Frontal cortex (tissue), 4 donors: ENCODE data around the gene UBQLN4. TPM values are rescaled to one million over a fixed set of nuclear protein-coding genes. Genes with fewer than 3 reads are reported as not detected.
A peak's percentile ranks its signal among the peaks of the same experiment; 100 is the strongest.
"Not testable (repeated sequence)": the region's sequence is repeated elsewhere in the genome, so short reads cannot be mapped to it uniquely, and the experiment has no call there.

Source experiments
- DNase-seq, 2 donors: peaks; one replicate each; pipeline ENCODE4 v3.0.0; 2012; ENCODE audit warnings: low spot score in 2 of 2
- FAIRE-seq: peaks from 2 replicates; lab custom pipeline; 2012; peaks lifted over from hg19 to GRCh38; lab: Jason Lieb, UNC
- total RNA-seq: library from RNA; depleted of rRNA; stranded (reverse); fragments of >200 nt; gene quantifications from one replicate; pipeline ENCODE4 v1.2.3, GENCODE V29; 2014
- donor health status: control.
- donor health status: control.
- donor health status: control.

UBQLN4 gene
- total RNA-seq, 1 donor from 2014 or later: 28.5 TPM

DNA sequence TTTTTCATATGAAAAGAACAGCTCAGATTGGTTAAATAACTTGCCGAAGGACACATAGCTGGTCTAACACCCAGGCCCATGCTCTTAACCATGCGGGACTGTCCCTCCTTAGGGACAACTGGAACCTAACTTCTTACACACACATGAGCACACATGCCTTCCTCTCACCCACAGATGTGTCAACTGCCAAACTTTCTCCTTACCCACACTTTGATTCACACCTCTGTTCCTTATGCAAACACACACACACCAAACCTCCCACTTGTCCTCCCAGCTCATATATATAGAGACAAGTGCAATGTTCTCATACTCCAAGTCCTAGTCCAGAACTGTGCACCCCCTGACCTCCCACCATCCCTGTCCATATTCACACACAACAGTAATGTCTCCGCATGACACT, 11.6 kb upstream of the UBQLN4 start:
- no peak for DNase-seq
- FAIRE-seq: no peak

DNA sequence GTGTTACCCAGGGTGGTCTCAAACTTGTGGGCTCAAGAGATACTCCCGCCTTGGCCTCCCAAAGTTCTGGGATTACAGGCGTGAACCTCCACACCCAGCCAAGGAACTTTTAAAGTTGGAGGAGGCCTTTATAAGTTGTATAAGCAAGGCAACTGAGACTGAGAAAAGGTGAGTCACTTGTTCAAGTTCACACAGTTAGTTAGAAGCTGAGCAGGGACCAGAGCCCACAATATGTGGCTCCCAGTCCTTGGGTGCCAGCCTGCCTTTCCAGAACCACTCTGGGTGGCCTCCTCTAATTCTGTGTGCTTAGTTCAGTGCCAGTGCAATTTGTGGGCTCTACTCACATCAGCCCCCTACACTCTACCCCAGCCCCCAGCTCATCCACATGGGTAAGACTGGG, 11.0 kb upstream of the UBQLN4 start:
- FAIRE-seq (no peak), DNase-seq (no peak)

DNA sequence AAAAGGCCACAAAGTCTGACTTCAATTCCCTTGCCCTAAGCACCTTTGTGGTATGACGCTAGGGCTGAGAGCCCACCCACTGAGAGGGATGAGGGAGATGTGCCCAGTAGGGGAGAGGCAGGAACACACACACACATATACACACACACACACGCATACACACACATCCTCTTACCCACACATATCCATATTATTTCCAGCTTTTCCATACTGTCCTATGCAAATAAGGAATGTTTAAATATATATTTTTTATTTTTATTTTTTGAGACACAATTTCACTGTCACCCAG, 10.3 kb upstream of the UBQLN4 start:
- no peak for DNase-seq

DNA sequence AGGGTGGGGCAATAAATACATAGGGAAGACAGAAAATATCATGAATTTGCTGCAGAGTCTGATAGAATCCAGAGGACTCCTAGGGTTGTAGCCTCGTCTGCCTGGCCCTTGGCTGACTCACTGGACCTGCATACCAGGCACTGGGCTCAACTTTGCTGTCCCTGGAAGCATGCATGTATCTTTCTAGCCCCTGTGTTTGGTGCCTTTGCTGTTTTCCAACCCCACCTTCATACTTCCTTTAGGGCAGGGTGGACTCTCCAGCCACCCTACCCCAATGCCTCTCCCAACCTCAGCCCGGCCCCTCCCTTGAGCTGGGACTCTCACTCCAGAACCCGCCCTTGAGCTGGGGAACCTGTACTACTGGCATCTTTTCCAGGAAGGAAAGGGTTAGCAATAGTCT, 8.6 kb upstream of the UBQLN4 start:
- FAIRE-seq: no peak

More for the DNA sequence above, 10.3 kb upstream of the UBQLN4 start:
- no peak for FAIRE-seq

DNA sequence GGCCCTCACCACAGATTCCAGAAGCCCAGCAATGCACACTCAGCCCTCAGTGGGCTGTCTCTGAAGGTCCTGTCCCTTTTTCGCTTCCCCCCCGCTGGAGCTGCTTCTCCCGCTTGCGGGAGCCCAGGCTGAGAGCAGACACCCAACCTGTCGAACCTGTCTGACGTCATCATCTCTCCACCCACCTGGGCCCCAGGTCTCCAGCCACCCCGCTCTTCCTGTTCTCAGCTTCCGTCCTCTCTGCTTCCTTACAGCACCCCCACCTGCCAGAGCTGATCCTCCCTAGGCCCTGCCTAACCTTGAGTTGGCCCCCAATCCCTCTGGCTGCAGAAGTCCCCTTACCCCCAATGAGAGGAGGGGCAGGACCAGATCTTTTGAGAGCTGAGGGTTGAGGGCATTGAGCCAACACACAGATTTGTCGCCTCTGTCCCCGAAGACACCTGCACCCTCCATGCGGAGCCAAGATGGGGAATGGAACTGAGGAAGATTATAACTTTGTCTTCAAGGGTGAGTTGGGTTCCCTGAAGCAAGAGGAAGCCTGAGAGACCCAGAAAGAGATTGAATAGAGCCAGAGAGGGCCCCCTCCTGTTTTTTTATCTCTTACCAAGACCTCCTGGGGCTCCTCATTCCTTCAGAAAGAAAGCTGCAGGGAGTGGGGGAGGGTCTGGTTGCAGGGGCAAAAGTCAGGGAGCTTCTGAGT, 7.5 kb upstream of the UBQLN4 start, which contains the start of gene RAB25:
Gene RAB25, plus strand, starts transcription at position 224 of the 700 bp plus-strand sequence. Its CDS starts 241 bp downstream, at position 465.
- DNase-seq (no peak), FAIRE-seq (no peak)

More for the DNA sequence above, 8.6 kb upstream of the UBQLN4 start:
- DNase-seq: no peak

DNA sequence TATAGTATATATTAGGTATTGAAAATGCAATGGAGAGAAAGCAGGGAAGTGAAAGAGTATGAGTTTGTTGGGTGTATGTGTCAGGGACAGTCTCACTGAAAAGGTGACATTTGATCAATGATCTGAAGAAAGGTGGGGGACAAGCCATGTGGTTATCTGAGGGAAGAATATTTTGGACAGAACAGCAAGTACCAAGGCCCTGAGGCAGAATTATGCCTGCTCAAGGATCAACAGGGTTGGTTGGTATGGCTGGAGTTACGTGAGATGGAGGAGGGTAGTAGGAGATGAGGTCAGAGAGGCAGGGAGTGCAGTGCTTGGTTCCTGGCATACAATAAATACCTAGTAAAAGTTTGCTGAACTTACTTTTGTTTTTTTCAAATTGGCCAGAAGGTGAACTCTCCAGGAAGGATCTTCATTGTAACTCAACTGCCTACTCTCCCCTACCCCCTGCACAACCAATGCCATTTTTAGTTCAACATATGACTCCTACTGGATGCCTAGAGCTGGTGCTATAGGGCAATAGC, 2.8 kb upstream of the UBQLN4 start:
- FAIRE-seq: no peak
- DNase-seq: no peak

DNA sequence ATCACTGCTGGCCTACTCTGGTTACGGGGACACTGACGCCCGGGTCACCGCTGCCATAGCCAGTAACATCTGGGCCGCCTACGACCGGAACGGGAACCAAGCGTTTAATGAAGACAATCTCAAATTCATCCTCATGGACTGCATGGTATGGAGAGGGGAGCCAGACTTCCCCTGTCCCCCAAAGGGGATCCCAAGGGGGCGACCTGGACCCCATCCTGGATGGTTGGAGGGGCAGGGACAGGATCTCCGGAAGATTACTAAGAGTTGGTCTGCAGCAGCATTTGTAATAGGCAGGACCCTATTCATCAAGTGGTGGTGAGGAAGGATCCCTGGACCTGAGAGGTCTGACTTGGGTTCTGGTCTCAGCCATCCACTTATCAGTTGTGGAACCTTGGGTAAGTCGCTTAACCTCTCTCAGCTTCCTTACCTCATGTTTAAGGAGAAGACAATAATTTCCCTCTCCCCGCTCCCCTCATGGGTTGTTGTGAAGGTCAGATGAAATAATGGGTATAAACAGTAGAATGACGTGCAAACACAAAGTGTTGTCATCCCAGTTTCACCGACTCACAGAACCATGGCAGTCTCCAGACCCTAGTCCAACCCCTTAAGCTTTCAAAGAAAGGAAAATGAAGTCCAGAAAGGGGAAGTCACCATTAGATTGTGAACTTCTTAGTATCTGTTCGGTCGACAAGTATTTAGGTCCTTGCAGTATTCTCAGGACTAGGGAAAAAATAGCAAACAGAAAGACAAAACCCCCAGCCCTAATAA, 1.9 kb upstream of the UBQLN4 start:
- FAIRE-seq (no peak), DNase-seq (no peak)

DNA sequence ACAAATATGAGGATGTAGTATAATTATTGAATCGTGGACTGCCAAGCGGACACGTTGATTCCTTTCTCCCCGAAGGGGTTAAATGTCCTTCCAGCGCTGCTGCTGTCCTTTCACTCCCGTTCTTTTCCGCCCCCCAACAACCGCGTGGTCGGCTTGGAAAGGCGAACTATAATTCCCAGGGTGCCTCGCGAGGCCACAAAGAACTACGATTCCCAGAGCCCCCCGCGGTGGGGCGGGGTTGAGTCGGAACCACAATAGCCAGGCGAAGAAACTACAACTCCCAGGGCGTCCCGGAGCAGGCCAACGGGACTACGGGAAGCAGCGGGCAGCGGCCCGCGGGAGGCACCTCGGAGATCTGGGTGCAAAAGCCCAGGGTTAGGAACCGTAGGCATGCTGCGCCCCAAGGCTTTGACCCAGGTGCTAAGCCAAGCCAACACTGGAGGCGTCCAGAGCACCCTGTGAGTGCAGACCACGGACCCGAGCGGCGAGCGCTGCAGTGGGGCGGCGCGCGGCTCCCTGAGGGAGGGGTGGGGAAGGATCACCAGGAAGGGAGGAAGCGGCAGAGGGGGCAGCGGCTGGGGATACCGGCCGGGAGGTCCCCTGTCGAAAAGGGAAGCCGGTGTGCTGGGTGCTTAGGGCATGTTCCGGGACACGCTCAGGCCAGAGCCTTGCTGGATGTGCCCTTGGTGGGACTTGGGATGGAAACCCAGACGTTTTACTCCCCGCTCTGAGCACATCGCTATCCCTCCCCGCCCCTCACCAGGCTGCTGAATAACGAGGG, 1.1 kb upstream of the UBQLN4 start, which contains the start of gene LAMTOR2:
Gene LAMTOR2, plus strand, starts transcription at position 283 of the 781 bp plus-strand sequence. Its CDS starts 108 bp downstream, at position 391.
- DNase-seq (peak; percentile 97), FAIRE-seq (no peak)

DNA sequence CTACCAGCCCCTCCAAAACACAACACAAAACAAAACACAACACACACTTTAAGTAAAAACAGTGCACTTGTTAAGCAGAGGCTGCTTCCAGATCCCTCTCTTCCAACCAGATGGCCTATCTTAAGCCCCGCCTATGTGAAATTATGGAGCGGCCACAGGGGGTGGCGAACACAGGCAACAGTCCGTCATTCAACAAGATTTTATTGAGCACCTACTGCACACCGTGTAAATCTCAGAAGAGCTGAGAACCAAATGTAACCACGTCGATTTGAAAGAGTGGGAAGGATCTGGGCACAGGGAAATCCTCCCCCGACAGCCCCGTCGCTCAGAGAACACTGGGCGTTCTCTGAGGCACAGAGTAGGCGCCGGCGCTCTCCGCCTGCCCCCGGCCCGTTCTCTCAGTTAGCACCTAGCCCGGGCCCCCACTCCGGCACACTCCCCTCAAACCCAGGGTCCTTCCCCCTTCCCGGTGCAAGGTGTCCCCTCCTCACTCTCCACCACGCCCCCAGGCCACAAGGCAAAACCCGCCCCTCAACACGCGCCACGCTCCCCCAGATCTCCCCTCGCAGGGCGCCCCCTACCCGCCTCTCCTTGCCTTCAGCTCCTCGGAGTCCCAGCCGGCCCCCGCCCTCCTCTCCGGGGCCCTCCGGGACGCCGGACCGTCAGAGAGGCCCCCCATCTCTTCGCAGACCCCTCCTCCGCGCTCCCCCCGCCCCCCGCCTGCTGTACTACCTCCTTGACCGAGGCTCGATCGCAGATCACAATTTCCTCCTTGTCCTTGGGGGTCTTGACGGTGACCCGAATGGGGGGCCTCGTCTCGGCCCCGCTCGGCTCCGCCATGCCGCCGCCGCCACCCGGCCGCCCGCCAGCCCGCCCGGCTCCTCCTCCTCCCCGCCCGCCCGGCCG, 483 bp downstream of the UBQLN4 start:
- FAIRE-seq (no peak), DNase-seq (peak; percentile 55 to 64)

DNA sequence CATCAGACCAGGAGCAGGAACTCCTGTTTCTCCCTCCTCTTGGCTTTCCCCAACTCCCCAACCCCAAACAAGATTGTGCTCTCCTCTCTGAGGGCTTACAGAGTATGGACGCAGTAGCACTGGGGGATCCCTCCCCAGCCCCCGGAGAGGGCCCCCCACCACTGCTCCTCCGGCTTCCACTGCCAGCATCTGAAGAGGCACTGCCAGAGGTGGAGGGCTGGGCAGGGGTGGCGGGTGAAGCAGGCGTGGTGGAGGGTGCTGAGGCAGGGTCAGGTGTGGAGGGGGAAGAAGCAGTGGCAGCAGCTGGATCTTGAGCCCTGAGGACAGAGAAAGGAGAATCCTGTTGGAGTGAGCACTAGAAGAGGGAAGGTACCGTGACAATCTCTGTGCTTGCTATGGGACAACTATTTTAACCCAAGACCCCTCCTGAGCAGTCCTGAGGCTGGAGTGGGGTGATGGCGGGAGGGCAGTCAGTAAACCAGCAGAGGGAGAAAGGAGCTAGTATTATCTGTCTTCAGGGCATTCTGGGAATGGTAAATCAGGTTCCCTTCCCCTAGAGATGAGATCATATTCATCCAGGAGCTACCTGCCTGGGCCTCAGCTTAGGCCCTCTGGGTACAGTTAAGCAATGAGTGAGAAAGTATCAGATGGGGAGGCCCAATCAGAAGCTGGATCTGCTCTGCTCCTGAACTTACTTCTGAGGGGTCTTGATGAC, 2.4 kb downstream of the UBQLN4 start:
- DNase-seq (no peak), FAIRE-seq (no peak)

DNA sequence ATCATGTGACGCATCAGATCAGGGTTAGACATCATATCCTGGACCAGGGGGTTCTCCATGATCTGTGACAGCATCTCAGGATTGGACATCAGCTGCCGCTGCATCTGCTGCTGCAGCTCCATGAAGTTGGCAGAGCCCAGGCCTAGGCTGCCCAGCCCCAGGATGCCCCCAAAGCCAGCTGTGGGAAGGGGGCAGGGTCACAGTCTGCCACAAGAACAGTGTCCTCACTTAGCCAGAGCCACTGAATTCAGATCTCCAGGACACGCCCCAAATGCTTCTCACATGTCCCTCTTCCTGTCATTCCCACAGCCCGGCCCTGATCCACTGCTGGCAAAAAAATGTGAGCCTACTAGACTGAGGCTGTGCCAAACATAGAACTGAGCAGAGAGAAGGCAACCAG, 3.2 kb downstream of the UBQLN4 start:
- no peak for FAIRE-seq
- peak in 1 of 2 donors; percentile 40 for DNase-seq

DNA sequence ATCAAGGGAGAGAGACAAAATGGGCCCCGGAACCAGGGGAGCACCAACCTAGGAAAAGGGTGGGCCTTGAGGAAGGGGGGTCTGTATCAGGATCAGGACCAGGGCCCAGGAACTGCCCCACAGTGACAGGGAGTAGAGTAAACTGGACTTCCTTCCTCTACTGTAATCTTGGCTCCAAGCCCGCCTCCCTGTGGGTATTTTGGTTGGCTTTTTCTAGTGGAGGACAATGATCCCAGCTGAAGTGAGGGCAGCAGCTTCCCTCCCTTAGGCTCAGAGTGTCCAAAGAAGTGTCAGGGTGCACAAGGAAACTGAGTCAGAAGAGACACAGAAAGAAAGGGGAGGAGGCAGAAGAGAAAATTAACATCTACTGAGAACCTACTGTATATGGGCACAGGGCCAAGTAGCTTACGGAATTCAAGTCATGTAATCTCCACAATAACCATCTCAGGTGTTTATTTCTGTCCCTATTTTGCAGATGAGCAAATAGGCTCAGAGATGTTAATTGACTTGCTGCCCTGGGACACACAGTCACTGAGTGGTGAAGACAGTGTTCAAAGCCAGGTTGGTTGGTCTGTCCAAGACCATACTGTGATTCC, 4.8 kb downstream of the UBQLN4 start:
- FAIRE-seq: no peak
- no peak for DNase-seq

DNA sequence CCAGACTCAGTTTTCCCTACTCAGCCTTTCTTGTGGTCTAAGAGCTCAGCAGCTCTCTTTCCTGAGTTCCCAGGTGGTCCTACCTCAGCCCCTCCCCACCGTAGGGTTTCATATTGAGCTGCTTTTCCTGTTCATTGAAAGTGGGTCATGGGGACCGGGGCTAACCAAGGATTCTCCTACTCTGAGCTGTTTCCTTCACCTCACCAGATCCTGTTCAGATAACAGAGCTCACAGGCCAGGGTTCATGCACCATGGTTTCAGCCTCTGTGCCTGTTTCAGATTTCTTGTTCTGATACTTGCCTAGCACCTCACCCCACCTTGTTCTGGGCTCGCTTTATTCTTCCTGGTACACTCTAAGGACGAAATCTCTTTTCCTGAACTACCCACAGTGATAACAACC, 8.5 kb downstream of the UBQLN4 start:
- FAIRE-seq (no peak), DNase-seq (no peak)

DNA sequence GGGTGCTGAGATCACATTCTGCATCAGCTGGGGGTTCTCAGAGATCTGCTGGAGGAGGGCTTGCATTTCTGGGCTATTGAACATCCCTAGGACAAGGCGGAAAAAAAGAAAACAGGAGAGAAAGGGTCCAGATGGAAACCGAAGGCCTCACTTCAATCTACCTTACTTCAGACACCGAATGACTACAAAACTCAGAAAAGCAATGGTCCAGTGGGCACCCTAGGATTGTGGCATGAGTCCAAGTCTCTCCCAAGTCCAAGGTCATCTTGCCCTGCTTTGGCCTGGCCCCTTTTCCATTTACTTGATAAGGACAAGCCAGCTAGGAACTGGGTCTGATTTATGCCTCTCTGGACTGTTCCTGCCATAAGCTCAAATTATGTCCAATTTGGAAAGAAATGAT, 10.8 kb downstream of the UBQLN4 start:
- FAIRE-seq (no peak), DNase-seq (no peak)

DNA sequence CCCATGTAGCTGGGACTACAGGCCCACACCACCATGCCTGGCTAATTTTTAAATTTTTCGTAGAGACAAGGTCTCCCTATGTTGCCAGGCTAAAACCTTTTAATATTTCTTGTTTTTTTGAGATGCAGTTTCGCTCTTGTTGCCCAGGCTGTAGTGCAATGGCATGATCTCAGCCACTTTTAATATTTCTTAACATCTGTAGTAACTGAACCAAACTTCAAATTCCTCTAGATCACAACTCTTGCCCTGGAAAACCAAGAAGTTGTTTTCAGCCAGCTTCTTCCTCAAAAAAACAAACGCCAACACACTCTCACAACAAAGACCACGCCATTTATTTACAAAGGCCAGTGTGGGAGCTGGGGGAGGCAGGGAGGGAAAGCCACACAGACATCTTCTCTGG, 18.6 kb downstream of the UBQLN4 start:
- FAIRE-seq, DNase-seq: not testable (repeated sequence)

DNA sequence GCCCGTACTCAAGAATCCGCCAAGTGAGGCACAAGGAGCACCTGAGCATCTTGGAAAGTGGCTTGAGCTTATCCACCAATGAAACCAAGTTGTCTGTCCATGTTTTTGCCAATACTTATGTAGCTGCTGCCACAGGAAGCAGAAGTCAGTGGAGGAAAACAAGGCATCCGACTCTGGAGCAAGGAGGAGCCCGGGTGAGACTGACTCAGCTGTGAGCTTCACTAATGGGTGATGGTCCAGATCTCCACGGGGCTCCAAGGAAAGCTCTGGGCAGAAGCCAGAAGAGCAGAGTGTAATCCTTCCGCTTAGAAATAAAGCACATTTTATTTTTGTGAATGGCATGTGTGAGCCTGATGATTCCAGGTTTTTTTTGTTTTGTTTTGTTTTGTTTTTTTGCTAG, 20.6 kb downstream of the UBQLN4 start:
- FAIRE-seq (no peak), DNase-seq (no peak)

DNA sequence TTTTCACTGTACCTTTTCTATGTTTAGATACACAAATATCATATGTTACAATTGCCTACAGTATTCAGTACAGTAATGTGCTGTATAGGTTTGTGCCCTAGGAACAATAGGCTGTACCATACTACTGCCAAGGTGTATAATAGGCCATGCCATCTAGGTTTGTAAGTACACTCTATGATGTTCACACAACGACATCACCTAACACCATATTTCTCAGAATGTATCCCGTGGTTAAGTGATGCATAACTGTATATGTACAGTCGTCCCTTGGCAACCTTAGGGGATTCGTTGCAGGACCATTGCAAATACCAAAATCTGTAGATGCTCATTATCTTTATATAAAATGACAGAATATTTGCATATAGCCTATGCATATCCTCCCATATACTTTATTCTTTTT, 27.0 kb downstream of the UBQLN4 start:
- FAIRE-seq: no peak
- no peak for DNase-seq

DNA sequence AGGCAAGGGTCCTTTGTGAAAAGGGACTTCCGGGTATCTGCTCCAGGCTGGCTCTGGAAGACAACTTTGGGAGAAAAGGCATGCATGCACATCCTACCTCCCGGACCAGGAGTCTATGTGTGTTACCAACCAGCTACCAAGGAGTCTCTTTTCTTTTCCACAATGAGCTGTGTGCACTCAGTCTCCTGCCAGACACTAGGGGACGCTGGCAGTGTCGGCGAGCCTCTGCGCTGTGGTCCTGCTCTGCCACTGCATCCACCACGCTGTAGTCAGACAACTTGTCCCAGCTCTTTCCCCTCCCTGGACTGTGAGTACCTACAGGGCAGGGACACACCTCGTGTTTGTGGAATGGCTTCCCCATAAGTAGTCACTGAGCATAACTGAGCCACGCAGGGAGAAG, 27.7 kb downstream of the UBQLN4 start:
- DNase-seq (peak in 1 of 2 donors; percentile 37), FAIRE-seq (no peak)
